GM18951 (cell line): Measurements from ENCODE around the gene COL27A1.

Experiments used
- POLR2A ChIP-seq: IDR thresholded peaks from 4 replicates; pipeline ENCODE4 v1.6.1; 2011; ENCODE audit warnings: mild to moderate bottlenecking; ENCODE audit not compliant: insufficient read length, insufficient read depth; ENCODE audit errors: extremely low read depth
- in situ Hi-C: fragments of 300-500 bp; cut with MboI; formaldehyde crosslinking; loops from one replicate; pipeline ENCODE4 v1.12.0; 2022; ENCODE audit warnings: low sequenced_read_pairs, mixed read lengths, inconsistent platforms; ENCODE audit not compliant: unreplicated experiment

Gene COL27A1

GRCh38 chr9:114355821-114356220 lies 200.5 kb downstream of the COL27A1 start:
- in situ Hi-C loops, result no loop called here
- TF ChIP-seq POLR2A, result no peak

GRCh38 chr9:114356792-114357191 lies 201.5 kb downstream of the COL27A1 start:
- in situ Hi-C loops, result no loop called here
- TF ChIP-seq POLR2A, result no peak

- in situ Hi-C loops, result no loop called here
- TF ChIP-seq POLR2A, result no peak
These were observed 202.0 kb downstream of the COL27A1 start for GRCh38 chr9:114357360-114357759.

- TF ChIP-seq POLR2A, result no peak
- in situ Hi-C loops, result no loop called here
These were observed 202.6 kb downstream of the COL27A1 start for GRCh38 chr9:114357911-114358328.

GRCh38 chr9:114359801-114360200 lies 204.5 kb downstream of the COL27A1 start:
- in situ Hi-C loops, result no loop called here
- no peak for TF ChIP-seq POLR2A

GRCh38 chr9:114361542-114361941 lies 206.2 kb downstream of the COL27A1 start:
- in situ Hi-C loops, result no loop called here
- no peak for TF ChIP-seq POLR2A
